B cell (primary cell): ENCODE measurements around the gene ZNF438. TPM values are rescaled to one million over a fixed set of nuclear protein-coding genes. Genes with fewer than 3 reads are reported as not detected.

ENCODE experiments used
- ATAC-seq: fragments of 200-7000 bp; cut with Tn5 transposase; one replicate; pipeline ENCODE4 v1.10.0; 2021; ENCODE audit warnings: low read depth, mild to moderate bottlenecking, moderate number of reproducible peaks, moderate library complexity
- CTCF ChIA-PET: fragments of 350-600 bp; sonication (Branson Sonifier 250); formaldehyde crosslinking; loops from one replicate; lab custom pipeline; 2021; ENCODE audit warnings: antibody characterized with exemption, inconsistent platforms; lab: Charles Lee
- POLR2A ChIA-PET: fragments of 350-600 bp; sonication (Branson Sonifier 250); formaldehyde crosslinking; loops from one replicate; lab custom pipeline; 2021; ENCODE audit warnings: antibody characterized with exemption; lab: Charles Lee
- DNase-seq: peaks from one replicate; pipeline ENCODE4 v3.0.0; 2013
- H2AFZ ChIP-seq: 2 replicates; pipeline ENCODE4 v1.6.1; 2012; ENCODE audit warnings: mild to moderate bottlenecking, low read depth, low read length; ENCODE audit not compliant: insufficient read depth, poor library complexity, severe bottlenecking
- H3K27ac ChIP-seq, 2 donors: 1 replicate in 1 of 2; 2 replicates in 1 of 2; pipeline ENCODE4 v1.5.1; 2012 to 2013; ENCODE audit warnings: low read length in 2 of 2, mild to moderate bottlenecking in 2 of 2, moderate library complexity in 1 of 2
- H3K27me3 ChIP-seq, 4 experiments: fragments of 200-600 bp in 1 of 4; sonication (generic) in 1 of 4; replicated peaks in 1 of 4; 1 replicate in 2 of 4; 2 replicates in 2 of 4; pipeline versions ENCODE4 v1.6.1 to v1.7.0; 2013 to 2016; ENCODE audit warnings: low read length in 3 of 4, mild to moderate bottlenecking in 2 of 4, mixed read lengths in 1 of 4, moderate library complexity in 1 of 4; ENCODE audit not compliant: insufficient read depth in 4 of 4, control insufficient read depth in 3 of 4; ENCODE audit errors: control extremely low read depth in 1 of 4
- H3K36me3 ChIP-seq, 2 experiments: replicated peaks in 1 of 2; 1 replicate in 1 of 2; 2 replicates in 1 of 2; pipeline versions ENCODE4 v1.6.1 to v1.7.1; 2013; ENCODE audit warnings: low read length in 1 of 2; ENCODE audit not compliant: insufficient read depth in 2 of 2, control insufficient read depth in 1 of 2; ENCODE audit errors: control extremely low read depth in 1 of 2, extremely low read depth in 1 of 2
- H3K4me1 ChIP-seq, 2 donors: fragments of 200-600 bp in 1 of 2; sonication (generic) in 1 of 2; 1 replicate in 1 of 2; 2 replicates in 1 of 2; pipeline versions ENCODE4 v1.5.1 to v1.6.1; 2013 to 2017; ENCODE audit warnings: low read length in 2 of 2; ENCODE audit not compliant: control insufficient read depth in 2 of 2, insufficient read depth in 2 of 2
- H3K4me2 ChIP-seq: replicated peaks from 2 replicates; pipeline ENCODE3; 2012; ENCODE audit warnings: mild to moderate bottlenecking, low read depth, low read length; ENCODE audit not compliant: poor library complexity, severe bottlenecking
- H3K4me3 ChIP-seq, 5 experiments: fragments of 200-600 bp in 1 of 5; sonication (generic) in 1 of 5; 1 replicate in 3 of 5; 2 replicates in 2 of 5; pipeline versions ENCODE4 v1.5.1 to v1.7.0; 2011 to 2016; ENCODE audit warnings: low read length in 4 of 5, mild to moderate bottlenecking in 4 of 5, low read depth in 2 of 5, control low read depth in 1 of 5, moderate library complexity in 1 of 5; ENCODE audit not compliant: insufficient read depth in 1 of 5; ENCODE audit errors: control extremely low read depth in 1 of 5, extremely low read depth in 1 of 5
- H3K79me2 ChIP-seq: fragments of 200-600 bp; sonication (generic); one replicate; pipeline ENCODE4 v1.6.0; 2016; ENCODE audit warnings: low read length; ENCODE audit not compliant: control insufficient read depth, insufficient read depth
- H3K9ac ChIP-seq: fragments of 200-600 bp; sonication (generic); 2 replicates; pipeline ENCODE4 v1.6.1; 2017; ENCODE audit warnings: mild to moderate bottlenecking, low read length, moderate library complexity
- H3K9me3 ChIP-seq, 3 donors: one replicate each; pipeline versions ENCODE4 v1.6.1 to v1.7.1; 2013; ENCODE audit warnings: low read length in 2 of 3; ENCODE audit not compliant: control insufficient read depth in 2 of 3, insufficient read depth in 1 of 3; ENCODE audit errors: control extremely low read depth in 1 of 3
- H4K20me1 ChIP-seq: 2 replicates; pipeline ENCODE4 v1.6.0; 2012; ENCODE audit warnings: mild to moderate bottlenecking, low read length; ENCODE audit not compliant: insufficient read depth, control insufficient read depth, poor library complexity, severe bottlenecking
- H3K27ac Mint-ChIP-seq: one replicate; pipeline ENCODE4 v1.8.0; 2021; ENCODE audit warnings: mixed read lengths
- H3K27me3 Mint-ChIP-seq: one replicate; pipeline ENCODE4 v1.8.0; 2021; ENCODE audit warnings: mixed read lengths
- H3K4me1 Mint-ChIP-seq: one replicate; pipeline ENCODE4 v1.8.0; 2021; ENCODE audit warnings: mixed read lengths
- H3K4me3 Mint-ChIP-seq: one replicate; pipeline ENCODE4 v1.8.0; 2021; ENCODE audit warnings: mixed read lengths
- H3K9me3 Mint-ChIP-seq: one replicate; pipeline ENCODE4 v1.8.0; 2022; ENCODE audit warnings: mixed read lengths; ENCODE audit not compliant: insufficient read depth
- EZH2 ChIP-seq: IDR thresholded peaks from 2 replicates; pipeline ENCODE4 v1.6.1; 2012; ENCODE audit warnings: borderline replicate concordance, low read depth, mild to moderate bottlenecking, moderate library complexity, low read length; ENCODE audit not compliant: insufficient read depth, poor library complexity, severe bottlenecking
- WGBS: methylation state at CpG from one replicate; pipeline ENCODE4 v1.1.5; 2013; ENCODE audit warnings: missing lambda C conversion rate; ENCODE audit not compliant: insufficient coverage; 5-methylcytosine and 5-hydroxymethylcytosine counted together
- intact Hi-C: fragments of 100-400 bp; cut with micrococcal nuclease; formaldehyde crosslinking; loops from one replicate; pipeline ENCODE4 v1.10.0; 2022
- polyA plus RNA-seq: library from polyadenylated mRNA; depleted of rRNA; stranded (reverse); fragments of >200 nt; gene quantifications from 2 replicates; pipeline ENCODE4 v1.2.3, GENCODE V29; 2012
- total RNA-seq, 2 donors: library from RNA; stranded (reverse); fragments of 120-200 nt in 1 of 2; gene quantifications; 1 replicate in 1 of 2; 2 replicates in 1 of 2; pipeline versions ENCODE4 v1.2.3 to v1.2.4, GENCODE V29; 2013 to 2022
- TF ChIP-seq, protein P1 (sequence below): fragments of 200-600 bp; IDR thresholded peaks from one replicate; pipeline ENCODE4 v1.8.0; 2022; ENCODE audit warnings: antibody characterized with exemption, mild to moderate bottlenecking

The ZNF438 gene
- total and polyA plus RNA-seq, 2 donors (not counting 1 experiment from before 2014, with no cell fraction given), result 2.0 to 3.7 TPM

DNA sequence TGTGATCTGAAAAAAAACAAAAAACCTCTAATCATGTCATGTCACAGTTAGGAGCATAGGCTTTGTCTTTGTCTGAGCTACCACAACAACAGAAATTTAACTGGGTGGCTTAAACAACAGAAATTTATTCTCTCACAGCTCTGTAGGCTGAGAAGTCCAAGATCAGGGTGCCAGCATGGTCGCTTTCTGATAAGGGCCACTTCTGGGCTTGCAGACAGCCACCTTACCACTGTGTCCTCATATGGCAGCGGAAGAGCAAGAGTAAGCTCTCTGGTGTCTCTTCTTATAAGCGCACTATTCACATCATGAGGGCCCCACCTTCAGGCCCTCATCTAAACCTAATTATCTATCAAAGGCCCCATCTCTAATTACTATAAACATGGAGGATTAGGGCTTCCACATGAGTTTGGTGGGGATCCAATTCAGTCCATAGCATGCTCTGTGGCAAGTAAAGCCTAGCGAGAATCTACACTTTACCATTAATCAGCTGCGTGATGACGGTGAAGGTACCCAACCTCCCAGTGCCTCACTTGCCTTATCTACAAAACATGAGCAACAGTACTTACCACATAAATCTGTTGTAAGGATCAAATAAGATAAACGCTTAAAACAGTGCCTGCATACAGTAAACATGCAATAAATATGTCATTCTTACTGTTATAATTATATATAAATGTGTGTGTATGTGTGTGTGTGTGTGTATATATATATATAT lies 17.3 kb downstream of the ZNF438 start:
- H3K27me3 Mint-ChIP-seq, result no peaks in the 10 kb centered on the region
- H3K9me3 Mint-ChIP-seq, result no peaks in the 10 kb centered on the region
- Histone ChIP-seq H3K4me1 (no peaks in the 10 kb centered on the region), H4K20me1 (no peaks in the 10 kb centered on the region), H2AFZ (no peak overlapping the region), H3K9me3 (no peaks in the 10 kb centered on the region), H3K4me2 (no peak overlapping the region), H3K27ac (no peak overlapping the region), H3K79me2 (no peaks in the 10 kb centered on the region), H3K27me3 (no peaks in the 10 kb centered on the region), H3K4me3 (no peak overlapping the region), H3K36me3 (no peaks in the 10 kb centered on the region), H3K9ac (no peak overlapping the region)
- intact Hi-C loops, result no loop called here
- ChIA-PET CTCF (no interaction called here), POLR2A (no interaction called here)
- TF ChIP-seq, protein P1, sequence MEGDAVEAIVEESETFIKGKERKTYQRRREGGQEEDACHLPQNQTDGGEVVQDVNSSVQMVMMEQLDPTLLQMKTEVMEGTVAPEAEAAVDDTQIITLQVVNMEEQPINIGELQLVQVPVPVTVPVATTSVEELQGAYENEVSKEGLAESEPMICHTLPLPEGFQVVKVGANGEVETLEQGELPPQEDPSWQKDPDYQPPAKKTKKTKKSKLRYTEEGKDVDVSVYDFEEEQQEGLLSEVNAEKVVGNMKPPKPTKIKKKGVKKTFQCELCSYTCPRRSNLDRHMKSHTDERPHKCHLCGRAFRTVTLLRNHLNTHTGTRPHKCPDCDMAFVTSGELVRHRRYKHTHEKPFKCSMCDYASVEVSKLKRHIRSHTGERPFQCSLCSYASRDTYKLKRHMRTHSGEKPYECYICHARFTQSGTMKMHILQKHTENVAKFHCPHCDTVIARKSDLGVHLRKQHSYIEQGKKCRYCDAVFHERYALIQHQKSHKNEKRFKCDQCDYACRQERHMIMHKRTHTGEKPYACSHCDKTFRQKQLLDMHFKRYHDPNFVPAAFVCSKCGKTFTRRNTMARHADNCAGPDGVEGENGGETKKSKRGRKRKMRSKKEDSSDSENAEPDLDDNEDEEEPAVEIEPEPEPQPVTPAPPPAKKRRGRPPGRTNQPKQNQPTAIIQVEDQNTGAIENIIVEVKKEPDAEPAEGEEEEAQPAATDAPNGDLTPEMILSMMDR, result no peak
- no peak for TF ChIP-seq EZH2
- no peaks in the 10 kb centered on the region for H3K4me1 Mint-ChIP-seq
- H3K27ac Mint-ChIP-seq, result no peak overlapping the region
- no peak for DNase-seq
- WGBS, result 100% methylated on average over 4 of the region's 7 CpGs
- H3K4me3 Mint-ChIP-seq, result no peak overlapping the region
- ATAC-seq, result no peak

DNA sequence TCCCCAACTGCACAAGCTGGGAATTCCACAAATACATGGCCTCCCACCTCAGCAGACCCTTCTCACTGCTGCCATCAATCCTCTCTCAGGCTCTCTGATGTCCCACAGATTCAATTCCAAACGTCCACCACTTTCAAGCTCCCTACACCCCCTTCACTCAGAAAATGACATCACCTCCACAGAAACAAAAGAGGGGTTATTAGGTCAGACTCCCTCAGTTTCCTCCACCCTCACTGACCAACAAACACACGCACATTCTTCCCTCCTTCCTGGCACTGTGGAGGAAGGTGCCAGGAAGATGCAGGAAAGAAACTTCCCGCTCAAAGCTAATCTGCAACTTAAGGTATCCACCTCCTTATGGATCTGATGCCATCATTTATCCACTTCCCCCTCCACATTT lies 18.3 kb downstream of the ZNF438 start:
- H3K4me2 ChIP-seq, result no peak overlapping the region
- CTCF ChIA-PET, result no interaction called here

More for the DNA sequence above, 18.3 kb downstream of the ZNF438 start:
- Histone ChIP-seq H3K9ac (no peak overlapping the region), H3K27ac (no peak overlapping the region), H3K4me3 (no peak overlapping the region), H3K27me3 (no peaks in the 10 kb centered on the region), H3K79me2 (no peaks in the 10 kb centered on the region), H2AFZ (no peak overlapping the region), H3K4me1 (no peaks in the 10 kb centered on the region), H4K20me1 (no peaks in the 10 kb centered on the region), H3K36me3 (no peaks in the 10 kb centered on the region), H3K9me3 (no peaks in the 10 kb centered on the region)
- TF ChIP-seq, protein P1, result no peak
- no peak for TF ChIP-seq EZH2
- Mint-ChIP-seq H3K4me1 (no peaks in the 10 kb centered on the region), H3K27me3 (no peaks in the 10 kb centered on the region), H3K27ac (no peak overlapping the region), H3K4me3 (no peak overlapping the region), H3K9me3 (no peaks in the 10 kb centered on the region)
- 90% methylated on average over 2 of the region's 3 CpGs for WGBS
- POLR2A ChIA-PET, result no interaction called here
- ATAC-seq (no peak), DNase-seq (no peak)
- intact Hi-C loops, result no loop called here
